Caki2 (cell line): ENCODE data around the gene GLT8D1. TPM values are rescaled to one million over a fixed set of nuclear protein-coding genes. Genes with fewer than 3 reads are reported as not detected.

Source experiments
- DNase-seq: peaks from one replicate; pipeline ENCODE4 v3.0.0-alpha.2; 2015; ENCODE audit warnings: low read depth
- in situ Hi-C: cut with HindIII; loops from 2 replicates; pipeline ENCODE4 v1.10.0; 2016; ENCODE audit warnings: low sequenced_read_pairs, low pct_unique_long_range_greater_than_20kb, mixed read lengths
- total RNA-seq: library from RNA; depleted of rRNA; stranded (reverse); fragments of >200 nt; shearing (Covaris generic); gene quantifications from 2 replicates; pipeline ENCODE4 v1.2.3, GENCODE V29; 2014; ENCODE audit warnings: low replicate concordance

The GLT8D1 gene
- total RNA-seq, 1 experiment from 2014 or later = 60.8 TPM

DNA sequence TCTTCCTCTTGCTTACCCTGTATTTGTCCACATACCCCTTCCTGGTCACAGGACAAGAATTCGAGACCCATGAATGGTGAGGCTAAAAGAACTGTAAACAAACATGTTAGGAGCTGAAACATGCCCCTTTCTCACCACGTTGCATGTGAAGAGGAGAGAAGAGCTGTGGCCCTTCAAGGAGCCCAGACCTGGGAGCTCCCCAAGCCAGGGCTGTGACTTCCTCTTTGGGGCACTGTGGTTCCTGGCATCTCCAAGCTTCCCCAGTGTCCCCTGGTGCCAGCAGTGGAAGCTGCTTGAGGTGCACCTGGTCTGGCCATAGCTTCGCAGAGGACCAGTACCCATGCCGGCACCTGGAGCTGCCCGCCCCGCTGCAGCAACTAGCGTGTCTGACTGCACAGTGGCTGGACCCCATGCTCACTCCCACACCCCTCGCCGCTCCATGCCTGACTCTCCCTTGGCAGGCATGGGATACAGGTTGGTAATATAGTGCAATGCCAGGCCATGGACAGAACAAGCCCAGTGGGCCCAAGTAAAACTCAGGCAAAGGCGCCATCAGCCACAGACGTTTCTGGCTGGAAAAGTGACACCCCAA, 10.2 kb upstream of the GLT8D1 start:
- in situ Hi-C loops = no loop called here

DNA sequence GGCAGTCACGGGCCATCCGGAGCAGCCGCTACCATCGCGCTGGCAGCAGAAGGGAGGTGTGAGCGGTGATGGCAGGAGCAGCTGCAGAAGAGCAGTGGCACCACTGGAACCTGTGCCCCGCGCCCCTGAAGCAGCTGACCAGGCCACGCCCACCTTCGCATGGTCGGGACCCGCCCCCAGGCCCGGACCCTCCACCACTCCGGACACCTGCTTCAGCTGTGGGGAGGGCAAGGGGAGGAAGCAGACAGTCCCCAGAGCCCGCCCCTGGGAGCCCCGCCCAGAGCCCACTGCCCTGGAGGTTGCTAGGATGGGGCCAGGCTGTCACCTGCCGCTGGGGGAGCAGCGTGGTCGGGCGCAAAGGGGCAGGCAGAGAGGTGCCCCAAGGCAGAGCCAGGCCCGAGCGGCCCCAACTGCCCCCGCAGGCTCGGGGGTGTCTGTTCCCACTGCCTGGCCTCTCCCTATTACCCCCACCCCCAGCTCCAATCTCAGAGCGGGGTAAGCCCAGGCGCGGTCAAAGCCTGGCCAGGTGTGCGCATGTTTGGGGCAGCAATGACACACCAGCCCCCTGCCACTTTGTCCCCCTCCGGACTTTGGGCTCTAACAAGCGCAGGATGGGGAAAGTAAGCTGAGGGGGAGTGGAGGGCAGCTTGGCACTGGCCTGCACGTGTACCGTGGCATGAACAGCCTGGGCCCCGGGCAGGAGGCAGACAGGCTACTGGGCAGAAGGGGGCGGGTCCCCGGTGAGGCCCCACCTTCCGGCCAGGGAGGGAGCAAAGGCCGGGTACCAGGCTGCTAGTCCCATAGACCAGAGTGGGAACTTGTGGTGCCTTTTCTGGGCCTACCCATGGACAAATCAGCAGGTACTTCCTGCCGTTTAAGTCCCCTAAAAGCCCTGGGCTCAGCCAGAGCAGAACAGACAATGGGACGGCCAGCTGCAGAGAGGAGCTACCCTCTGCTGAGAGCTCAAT, 9.0 kb upstream of the GLT8D1 start:
- DNase-seq = no peak
- in situ Hi-C loops = no loop called here

More for the DNA sequence above, 10.2 kb upstream of the GLT8D1 start:
- DNase-seq = no peak

DNA sequence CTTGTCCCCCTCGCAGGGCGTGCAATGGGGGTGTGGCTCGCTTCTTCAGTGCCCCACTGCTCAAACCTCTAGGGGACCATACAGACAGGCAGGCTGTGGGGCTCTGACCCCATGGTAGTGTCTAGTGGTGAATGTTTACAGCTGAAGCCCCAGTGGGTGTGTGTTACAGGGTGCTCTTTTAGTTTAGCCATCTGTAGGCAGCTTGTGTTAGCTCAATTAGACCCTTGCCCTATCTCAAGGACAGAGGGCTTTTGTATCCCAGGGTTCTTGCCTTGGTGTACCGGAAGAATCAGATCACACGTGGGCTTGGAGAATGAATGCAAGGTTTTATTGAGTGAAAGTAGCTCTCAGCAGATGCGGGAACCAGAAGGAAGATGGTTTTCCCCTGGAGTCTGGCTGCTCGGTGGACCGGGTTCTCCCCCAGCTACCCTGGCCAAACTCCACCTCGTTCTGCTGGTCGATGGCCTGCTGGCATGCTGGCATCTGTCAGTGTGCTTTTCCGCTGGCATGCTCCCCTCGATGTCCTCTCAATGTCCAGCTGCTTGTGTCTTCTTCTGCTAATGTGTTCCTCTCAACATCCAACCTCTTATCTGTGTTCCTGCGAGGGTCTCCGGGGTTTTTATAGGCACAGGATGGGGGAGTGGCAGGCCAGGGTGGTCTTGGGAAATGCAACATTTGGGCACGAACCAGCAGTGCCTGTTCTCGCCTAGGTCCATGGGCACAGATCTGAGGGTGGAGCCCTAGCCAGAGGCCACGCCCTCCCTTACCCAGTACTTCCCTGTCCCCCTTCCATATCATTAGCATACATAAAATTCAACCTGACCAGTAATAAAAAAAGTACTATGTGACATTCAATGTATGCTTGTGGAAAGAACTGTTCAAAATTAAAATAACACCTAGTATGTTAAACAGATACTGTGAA, 7.0 kb upstream of the GLT8D1 start:
- in situ Hi-C loops = no loop called here
- no peak for DNase-seq

DNA sequence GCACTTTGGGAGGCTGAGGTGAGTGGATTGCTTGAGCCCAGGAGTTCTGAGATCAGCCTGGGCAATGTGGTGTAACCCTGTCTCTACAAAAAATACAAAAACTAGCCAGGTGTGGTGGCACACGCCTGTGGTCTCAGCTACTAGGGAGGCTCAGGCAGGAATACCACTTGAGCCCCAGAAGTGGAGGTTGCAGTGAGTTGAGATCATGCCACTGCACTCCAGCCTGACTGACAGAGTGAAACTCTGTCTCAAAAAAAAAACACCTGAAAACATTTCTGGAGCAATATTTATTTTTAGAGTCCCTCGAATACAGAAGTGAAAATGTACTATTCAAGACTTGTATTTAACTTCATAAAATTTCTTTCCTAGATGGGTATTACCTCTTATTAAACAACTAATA, 4.9 kb upstream of the GLT8D1 start:
- in situ Hi-C loops = no loop called here
- no peak for DNase-seq

DNA sequence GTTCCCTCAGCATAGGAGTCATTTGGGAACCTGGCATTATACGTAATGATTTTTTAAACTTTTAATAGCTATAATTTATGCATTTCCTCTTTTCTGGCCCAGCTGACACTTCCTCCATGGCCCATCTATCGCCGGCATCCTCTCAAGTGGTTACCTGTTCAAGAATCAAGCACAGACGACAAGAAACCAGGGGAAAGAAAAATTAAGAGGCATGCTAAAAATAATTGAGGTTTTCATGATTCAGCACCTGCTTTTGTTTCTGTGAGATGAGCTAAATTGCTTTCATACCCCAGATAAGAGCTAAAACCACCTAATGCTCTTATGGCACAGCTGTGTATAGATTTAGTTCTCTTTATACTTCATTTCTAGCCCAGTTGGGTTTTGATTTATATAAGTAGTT, 2.0 kb upstream of the GLT8D1 start:
- in situ Hi-C loops = no loop called here

DNA sequence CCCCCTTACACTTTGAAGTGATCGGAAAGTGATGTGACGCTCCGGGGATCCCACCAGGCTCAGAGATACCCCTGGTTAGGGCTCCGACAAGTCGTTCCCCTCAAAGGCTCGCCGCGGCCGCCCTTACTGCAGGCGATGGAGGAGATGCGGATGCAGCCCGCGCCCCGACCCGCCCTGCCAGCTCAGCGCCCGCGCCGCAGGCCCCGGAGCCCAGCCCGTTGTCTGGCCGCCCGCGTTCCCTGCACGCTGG, 228 bp downstream of the GLT8D1 start:
- no peak for DNase-seq
- in situ Hi-C loops = no loop called here

More for the DNA sequence above, 2.0 kb upstream of the GLT8D1 start:
- no peak for DNase-seq

DNA sequence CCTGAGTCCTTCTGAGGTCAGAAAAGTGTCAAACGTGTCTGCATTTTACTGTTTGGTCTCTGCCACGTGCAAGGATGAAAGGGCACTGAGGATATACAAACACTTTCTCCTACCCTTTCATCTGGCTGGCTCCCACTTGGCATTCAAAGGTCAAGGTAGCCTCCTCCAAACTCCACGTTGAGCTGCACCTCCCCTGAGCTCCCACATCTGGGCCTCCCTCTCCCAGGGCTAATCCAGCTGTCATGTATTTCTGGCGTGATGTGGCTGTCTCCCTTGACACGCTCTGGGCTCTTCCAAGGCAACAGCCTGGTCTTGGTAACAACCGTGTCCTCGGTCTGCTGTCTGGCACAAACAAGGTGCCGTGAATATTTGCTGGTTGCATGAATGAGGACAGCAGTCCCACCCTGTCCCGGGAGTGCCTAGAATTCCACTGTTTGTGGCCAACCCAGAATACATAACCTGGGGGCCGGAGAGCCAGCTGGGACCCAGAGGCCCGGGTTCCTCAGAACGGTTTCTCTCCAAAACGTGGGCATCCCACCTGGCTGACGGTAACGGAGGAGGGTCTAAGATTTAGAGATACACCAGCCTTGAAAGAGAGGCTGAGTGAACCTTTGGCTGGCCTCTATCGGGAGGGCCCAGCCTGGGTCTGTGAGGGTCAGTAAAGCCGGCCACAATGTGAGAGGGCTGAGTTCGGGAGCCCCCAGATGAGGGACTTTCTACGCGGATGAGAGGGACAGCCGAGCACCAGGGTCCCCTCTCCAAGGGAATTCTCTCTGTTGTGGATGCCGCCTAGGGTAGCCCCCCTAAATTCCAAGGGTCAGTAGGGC, 767 bp downstream of the GLT8D1 start:
- in situ Hi-C loops = no loop called here
- peak; percentile 39 for DNase-seq

DNA sequence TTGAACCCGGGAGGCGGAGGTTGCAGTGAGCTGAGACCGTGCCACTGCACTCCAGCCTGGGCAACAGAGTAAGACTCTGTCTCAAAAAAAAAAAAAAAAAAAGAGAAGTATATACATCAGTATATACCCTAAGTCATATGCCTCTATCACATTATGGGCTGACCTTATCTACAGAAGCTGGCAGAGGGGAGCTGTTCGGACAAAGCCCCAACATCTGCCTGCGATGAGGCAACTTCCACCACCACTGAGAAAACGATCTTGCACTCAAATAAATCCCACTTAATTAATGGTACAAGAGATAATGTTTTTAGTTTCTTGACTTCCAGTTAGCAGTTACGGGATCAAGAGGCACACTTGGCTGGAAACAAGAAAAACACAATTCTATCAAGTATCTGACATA, 2.2 kb downstream of the GLT8D1 start:
- in situ Hi-C loops = no loop called here
- DNase-seq = no peak

DNA sequence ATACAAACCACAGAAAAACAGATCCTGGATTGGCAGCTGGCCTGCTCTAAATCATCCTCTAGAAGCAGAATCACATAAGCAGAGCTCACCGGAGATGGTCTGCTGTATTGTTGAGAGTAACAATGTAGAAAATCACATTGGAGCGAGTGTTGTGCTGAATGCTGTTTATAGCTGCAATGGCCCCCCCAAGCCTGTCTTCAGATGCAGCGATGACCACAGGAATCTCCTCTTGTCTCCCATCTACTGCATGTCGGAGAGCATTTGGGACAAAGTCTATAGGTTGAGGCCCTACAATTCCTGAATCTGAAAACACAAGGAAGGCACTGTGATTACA, 8.0 kb downstream of the GLT8D1 start:
- DNase-seq = no peak
- in situ Hi-C loops = no loop called here

DNA sequence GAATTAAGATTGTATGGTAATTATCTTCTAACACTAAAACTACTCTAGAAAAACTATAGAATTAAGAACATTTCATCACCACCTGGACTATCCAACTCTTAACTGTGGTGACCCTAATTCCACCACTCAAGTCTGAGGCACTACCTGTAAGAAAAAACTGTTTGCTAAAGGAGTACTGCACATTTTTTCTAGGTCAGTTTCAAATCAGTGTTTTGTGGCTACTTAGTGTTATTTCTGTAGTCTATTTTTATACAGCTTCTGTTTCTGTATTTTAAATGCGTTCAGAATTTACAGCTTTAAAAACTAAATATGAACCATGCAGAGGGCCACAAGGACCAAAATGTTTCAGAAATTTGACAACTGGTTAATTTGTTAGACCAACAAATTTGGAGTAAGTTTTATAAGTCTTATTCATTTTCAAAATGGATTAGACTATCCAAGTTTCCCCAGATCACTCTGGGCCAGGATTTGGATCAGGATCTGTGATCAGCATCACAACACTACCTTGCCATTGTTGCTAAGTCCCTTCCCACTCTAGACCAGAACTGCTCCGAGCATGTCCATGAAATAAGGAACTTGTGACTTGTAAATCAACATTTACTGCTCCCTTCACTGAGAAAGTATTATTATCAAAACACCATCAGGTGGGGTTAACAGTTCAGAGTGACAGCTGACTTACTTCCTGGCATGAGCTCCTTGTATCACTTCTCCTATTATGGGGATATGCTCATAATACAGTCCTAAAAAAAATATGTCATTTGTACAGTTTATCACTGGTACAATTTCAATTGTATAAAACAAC, 8.6 kb downstream of the GLT8D1 start:
- in situ Hi-C loops = no loop called here
- DNase-seq = no peak

DNA sequence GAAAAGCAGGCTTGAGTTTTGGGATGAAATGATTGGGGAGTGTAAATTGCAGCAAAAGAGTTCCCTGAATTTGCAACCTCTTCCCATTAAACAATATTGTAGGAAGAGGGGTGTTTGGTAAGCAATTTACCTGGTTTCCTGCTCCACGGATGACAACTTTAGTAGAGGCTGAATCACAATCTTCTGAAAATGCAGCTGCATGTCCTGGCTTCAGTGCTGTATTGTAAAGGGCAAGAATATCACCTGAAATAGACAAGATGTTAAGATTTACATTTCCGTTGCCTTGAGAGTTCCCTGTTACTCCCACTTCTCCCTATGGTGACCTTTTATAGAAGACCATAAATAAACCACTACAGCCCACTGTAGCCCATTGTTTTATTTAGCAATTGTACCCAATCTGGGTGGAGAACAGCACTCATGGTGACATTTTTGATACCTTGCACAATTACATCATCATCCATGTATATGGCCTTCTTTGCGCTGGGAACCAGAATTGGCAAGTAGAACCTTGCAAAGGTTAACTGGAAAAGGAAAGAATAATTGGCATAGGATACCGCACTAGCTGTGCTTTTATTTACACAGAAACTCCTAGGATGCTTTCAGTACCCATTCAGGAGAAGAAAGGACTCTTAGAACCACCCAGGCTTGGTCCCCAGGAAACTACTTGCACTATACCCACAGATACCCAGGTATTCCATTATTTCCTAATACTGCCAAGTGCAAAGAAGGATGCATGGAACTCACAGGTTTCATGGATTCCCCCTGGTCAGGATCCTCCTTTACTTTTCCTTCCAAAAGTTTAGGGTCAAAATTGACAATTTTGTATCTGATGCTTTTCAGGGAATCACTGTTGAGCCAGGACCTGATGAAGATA, 9.6 kb downstream of the GLT8D1 start:
- no peak for DNase-seq
- in situ Hi-C loops = no loop called here

DNA sequence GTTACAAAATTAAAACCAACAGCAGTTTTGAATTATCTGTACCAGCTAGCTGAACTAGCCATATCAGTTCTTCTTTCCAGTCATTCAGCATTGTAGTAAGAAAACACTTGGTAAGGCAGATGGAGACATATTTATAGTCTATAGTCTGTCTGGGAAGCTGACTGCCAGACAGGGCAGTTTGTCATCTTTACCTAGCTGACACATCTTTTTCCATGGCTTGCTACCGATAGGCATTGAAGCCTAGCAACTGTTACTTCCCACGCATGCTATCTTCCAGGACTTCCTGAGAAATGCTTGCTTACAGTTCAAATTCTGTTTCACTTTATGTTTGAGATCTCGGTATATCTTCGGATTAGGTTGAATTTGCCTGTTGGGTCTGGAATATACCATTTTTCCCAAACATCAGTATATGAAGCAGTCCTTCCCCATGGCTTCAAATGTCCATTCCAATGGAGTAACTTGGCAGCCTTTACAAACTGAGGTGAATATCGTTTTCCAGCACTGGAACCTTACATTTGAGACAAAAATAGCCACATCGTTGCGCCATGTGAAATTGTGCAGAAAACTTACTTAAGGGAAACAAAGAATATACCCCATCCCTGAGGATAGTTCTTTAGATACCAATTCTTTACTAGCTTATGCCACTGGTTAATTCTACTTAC, 10.9 kb downstream of the GLT8D1 start:
- in situ Hi-C loops = no loop called here

DNA sequence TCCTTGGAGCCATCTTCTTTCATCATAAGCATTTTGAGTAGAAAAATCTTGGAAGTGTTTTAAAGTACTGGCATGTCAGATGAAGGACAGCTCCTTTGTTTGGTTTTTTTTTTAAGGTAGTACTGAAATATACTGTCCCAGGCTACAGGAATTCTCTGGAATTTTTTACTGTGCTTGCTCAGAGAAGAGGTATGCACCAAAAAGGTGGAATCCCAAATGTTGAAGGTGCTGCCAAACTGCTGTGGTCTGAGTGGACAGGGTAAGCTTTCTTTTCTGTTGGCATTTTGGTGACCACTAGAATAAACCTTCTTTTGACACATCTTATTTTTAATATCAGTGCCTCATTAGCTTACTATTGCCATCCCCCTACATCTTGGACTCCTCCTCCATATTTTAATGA, 12.5 kb downstream of the GLT8D1 start:
- no peak for DNase-seq
- in situ Hi-C loops = no loop called here

More for the DNA sequence above, 10.9 kb downstream of the GLT8D1 start:
- no peak for DNase-seq

DNA sequence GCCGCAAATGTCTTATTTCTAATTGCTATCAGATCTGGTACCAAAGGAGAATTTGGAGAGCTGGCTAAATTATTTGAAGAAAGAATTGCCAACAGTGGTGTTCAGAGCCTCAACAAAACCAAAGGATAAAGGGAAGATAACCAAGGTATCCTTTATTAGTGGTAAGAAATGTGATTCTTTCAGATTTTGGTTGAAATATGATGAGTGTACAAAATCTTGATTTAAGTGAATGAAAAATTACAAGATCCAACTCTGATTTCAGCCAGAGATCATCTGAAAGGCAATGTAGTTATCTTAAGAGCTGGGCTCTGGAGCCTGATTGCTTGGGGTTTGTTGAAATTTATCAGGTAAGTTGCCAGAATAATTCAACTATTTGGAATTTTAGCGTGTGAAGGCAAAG, 15.0 kb downstream of the GLT8D1 start:
- no peak for DNase-seq
- in situ Hi-C loops = no loop called here

DNA sequence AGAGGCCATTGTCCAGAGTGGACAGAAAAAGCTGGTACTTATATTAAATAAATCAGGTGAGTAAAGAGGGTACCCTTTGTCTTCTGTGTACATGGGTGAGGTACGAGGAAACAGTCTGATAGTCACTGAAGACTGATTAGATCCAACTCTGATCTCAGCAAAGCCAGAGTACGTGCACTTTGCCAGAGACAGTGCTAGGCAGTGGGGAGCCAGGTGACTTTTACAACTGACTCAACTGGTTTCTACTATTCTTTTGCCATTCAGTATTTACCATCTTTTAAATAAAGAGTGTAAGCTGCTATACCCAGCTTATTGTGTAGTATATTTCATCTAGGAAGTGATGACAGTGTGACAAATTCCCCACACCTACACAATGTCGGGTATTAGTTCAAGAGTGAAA, 16.4 kb downstream of the GLT8D1 start:
- DNase-seq = no peak
- in situ Hi-C loops = no loop called here

DNA sequence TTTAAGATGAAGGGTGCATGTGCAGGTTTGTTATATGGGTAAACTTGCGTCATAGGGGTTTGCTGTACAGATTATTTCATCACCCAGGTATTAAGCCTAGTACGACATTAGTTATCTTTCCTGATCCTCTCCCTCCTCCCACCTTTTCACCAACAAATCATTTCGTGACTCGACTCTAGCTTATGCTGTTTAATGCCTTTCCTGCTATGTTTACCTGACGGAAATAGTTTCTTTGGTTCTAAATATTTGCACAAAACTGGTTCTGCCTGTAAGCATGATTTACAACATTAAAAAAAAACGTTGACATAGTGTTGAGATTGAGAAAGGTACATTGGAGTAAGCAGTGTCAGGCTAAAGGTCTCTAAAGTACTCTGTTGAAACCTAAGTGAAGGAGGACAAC, 17.3 kb downstream of the GLT8D1 start:
- in situ Hi-C loops = no loop called here
- DNase-seq = no peak
